PC-3 (cell line): ENCODE measurements around the gene CHRNA4. TPM values are rescaled to one million over a fixed set of nuclear protein-coding genes. Genes with fewer than 3 reads are reported as not detected.

Experiments
- ATAC-seq: fragments of 200-7000 bp; cut with Tn5 transposase; 2 replicates; pipeline ENCODE4 v1.9.1; 2020; ENCODE audit warnings: mild to moderate bottlenecking, moderate library complexity
- BruUV-seq: library from RNA; stranded (reverse); fragments of 400-500 nt; replicated peaks from 2 replicates; lab custom pipeline; 2021; lab: Mats Ljungman, UMichigan
- CTCF ChIA-PET: fragments of 300-600 bp; sonication (Branson Sonifier 250); formaldehyde crosslinking; loops from one replicate; lab custom pipeline; 2022; ENCODE audit warnings: antibody characterized with exemption; lab: Charles Lee
- POLR2A ChIA-PET: fragments of 300-600 bp; sonication (Branson Sonifier 250); formaldehyde crosslinking; loops from one replicate; lab custom pipeline; 2022; ENCODE audit warnings: antibody characterized with exemption; ENCODE audit not compliant: unreplicated experiment; lab: Charles Lee
- DNase-seq: peaks from one replicate; pipeline ENCODE4 v3.0.0-alpha.2; 2015
- H2AFZ ChIP-seq: fragments of 300-600 bp; sonication (generic); 2 replicates; pipeline ENCODE4 v1.6.0; 2016; ENCODE audit warnings: antibody characterized with exemption, low read length
- H3F3A ChIP-seq: fragments of 300-600 bp; sonication (generic); one replicate; pipeline ENCODE4 v1.6.0; 2017; ENCODE audit warnings: antibody characterized with exemption, low read length, control low read depth, mild to moderate bottlenecking; ENCODE audit not compliant: unreplicated experiment
- H3K27ac ChIP-seq: fragments of 300-600 bp; sonication (generic); 2 replicates; pipeline ENCODE4 v1.5.1; 2016; ENCODE audit warnings: mild to moderate bottlenecking, low read length
- H3K27me3 ChIP-seq: fragments of 300-600 bp; sonication (generic); 2 replicates; pipeline ENCODE4 v1.6.1; 2016; ENCODE audit warnings: low read length, mixed read lengths
- H3K36me3 ChIP-seq: fragments of 300-600 bp; sonication (generic); 2 replicates; pipeline ENCODE4 v1.6.1; 2016; ENCODE audit warnings: low read depth, mixed run types, low read length, mixed read lengths
- H3K4me1 ChIP-seq: fragments of 300-600 bp; sonication (generic); 2 replicates; pipeline ENCODE4 v1.5.1; 2016; ENCODE audit warnings: low read length; ENCODE audit not compliant: insufficient read depth
- H3K4me2 ChIP-seq: fragments of 300-600 bp; sonication (generic); 2 replicates; pipeline ENCODE4 v1.6.0; 2016; ENCODE audit warnings: low read length
- H3K4me3 ChIP-seq: fragments of 300-600 bp; sonication (generic); 2 replicates; pipeline ENCODE4 v1.5.1; 2016; ENCODE audit warnings: mild to moderate bottlenecking, low read length, mixed read lengths
- H3K79me2 ChIP-seq: fragments of 300-600 bp; sonication (generic); 2 replicates; pipeline ENCODE4 v1.6.1; 2017; ENCODE audit warnings: low read length, mixed read lengths
- H3K9ac ChIP-seq: fragments of 300-600 bp; sonication (generic); 2 replicates; pipeline ENCODE4 v1.6.0; 2016; ENCODE audit warnings: mild to moderate bottlenecking, low read length
- H3K9me2 ChIP-seq: fragments of 300-600 bp; sonication (generic); replicated peaks from 2 replicates; pipeline ENCODE4 v1.6.1; 2016; ENCODE audit warnings: mixed run types, low read length, mixed read lengths
- H3K9me3 ChIP-seq: fragments of 300-600 bp; sonication (generic); 2 replicates; pipeline ENCODE4 v1.6.1; 2016; ENCODE audit warnings: low read length, mixed read lengths
- H4K20me1 ChIP-seq: fragments of 300-600 bp; sonication (generic); 2 replicates; pipeline ENCODE4 v1.6.1; 2016; ENCODE audit warnings: low read length, mixed read lengths
- CTCF ChIP-seq: fragments of 300-600 bp; sonication (generic); conservative IDR thresholded peaks from 2 replicates; pipeline ENCODE4 v1.5.1; 2017; ENCODE audit warnings: antibody characterized with exemption, low read depth, mild to moderate bottlenecking, low read length
- EZH2 ChIP-seq: fragments of 300-600 bp; sonication (generic); IDR thresholded peaks from one replicate; pipeline ENCODE4 v1.6.1; 2017; ENCODE audit warnings: antibody characterized with exemption, mild to moderate bottlenecking, low read length; ENCODE audit not compliant: unreplicated experiment
- EZH2phosphoT487 ChIP-seq: fragments of 300-600 bp; sonication (generic); IDR thresholded peaks from 2 replicates; pipeline ENCODE4 v1.6.1; 2018; ENCODE audit warnings: mild to moderate bottlenecking, antibody characterized with exemption, low read length, borderline replicate concordance
- intact Hi-C: fragments of 100-400 bp; cut with micrococcal nuclease; formaldehyde crosslinking; loops from 2 replicates; pipeline ENCODE4 v1.9.0; 2023
- total RNA-seq: library from RNA; depleted of rRNA; stranded (reverse); fragments of >200 nt; gene quantifications from 2 replicates; pipeline ENCODE4 v1.2.3, GENCODE V29; 2014

CHRNA4 gene
- total RNA-seq, 1 experiment from 2014 or later, result not detected

GRCh38 chr20:63366390-63367365 lies 5.5 kb upstream of the CHRNA4 start:
- no peaks in the 10 kb centered on the region for H3K4me1 ChIP-seq
- H3K9me3 ChIP-seq, result no peaks in the 10 kb centered on the region
- no peak overlapping the region for H3K9ac ChIP-seq
- TF ChIP-seq EZH2phosphoT487, result no peak
- no peak for TF ChIP-seq EZH2
- no peak for TF ChIP-seq CTCF
- H3K4me2 ChIP-seq, result no peak overlapping the region
- ChIA-PET POLR2A (no interaction called here), CTCF (no interaction called here)
- H3K27me3 ChIP-seq, result peaks cover 14% of the 10 kb centered on the region
- BruUV-seq, result no TSS peak
- ATAC-seq, result no peak
- no peaks in the 10 kb centered on the region for H3K9me2 ChIP-seq
- H3K4me3 ChIP-seq, result no peak overlapping the region
- H3K27ac ChIP-seq, result no peak overlapping the region
- no peaks in the 10 kb centered on the region for H4K20me1 ChIP-seq
- H3K79me2 ChIP-seq, result no peaks in the 10 kb centered on the region
- DNase-seq, result no peak
- no peak overlapping the region for H2AFZ ChIP-seq
- no peaks in the 10 kb centered on the region for H3F3A ChIP-seq
- H3K36me3 ChIP-seq, result no peaks in the 10 kb centered on the region
- intact Hi-C loops, result no loop called here

- no peaks in the 10 kb centered on the region for H3K79me2 ChIP-seq
- no peaks in the 10 kb centered on the region for H4K20me1 ChIP-seq
- CTCF ChIA-PET, result no interaction called here
- no peaks in the 10 kb centered on the region for H3K4me1 ChIP-seq
- TF ChIP-seq CTCF (no peak), EZH2phosphoT487 (no peak), EZH2 (no peak)
- H3K4me2 ChIP-seq, result no peak overlapping the region
- no peak for ATAC-seq
- H3K4me3 ChIP-seq, result no peak overlapping the region
- H3K9me2 ChIP-seq, result no peaks in the 10 kb centered on the region
- no peak overlapping the region for H3K27ac ChIP-seq
- BruUV-seq, result no TSS peak
- H3K9ac ChIP-seq, result no peak overlapping the region
- H3F3A ChIP-seq, result no peaks in the 10 kb centered on the region
- H3K27me3 ChIP-seq, result peaks cover 5% of the 10 kb centered on the region
- DNase-seq, result no peak
- H2AFZ ChIP-seq, result no peak overlapping the region
- H3K36me3 ChIP-seq, result no peaks in the 10 kb centered on the region
- POLR2A ChIA-PET, result no interaction called here
- H3K9me3 ChIP-seq, result no peaks in the 10 kb centered on the region
- intact Hi-C loops, result no loop called here
These were observed 4.6 kb upstream of the CHRNA4 start for GRCh38 chr20:63365601-63366389.
